Measurements from ENCODE around the gene CDR2L.

The CDR2L gene

DNA sequence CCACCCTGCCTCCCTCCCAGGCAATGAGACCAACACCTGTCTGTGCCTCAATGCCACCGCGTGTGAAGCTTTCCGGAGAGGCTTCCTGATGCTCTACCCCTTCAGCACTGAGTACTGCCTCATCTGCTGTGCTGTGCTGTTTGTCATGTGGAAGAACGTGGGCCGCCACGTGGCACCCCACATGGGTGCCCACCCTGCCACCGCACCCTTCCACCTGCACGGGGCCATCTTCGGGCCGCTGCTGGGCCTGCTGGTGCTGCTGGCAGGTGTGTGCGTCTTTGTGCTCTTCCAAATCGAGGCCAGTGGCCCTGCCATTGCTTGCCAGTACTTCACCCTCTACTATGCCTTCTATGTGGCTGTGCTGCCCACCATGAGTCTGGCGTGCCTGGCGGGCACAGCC lies 40.8 kb upstream of the CDR2L start:
- no peaks in the 10 kb centered on the region for H3K36me3 ChIP-seq (replicated peaks; ENCODE audit: insufficient read depth, low read length)
- no peak for DNase-seq
- no peak overlapping the region for H3K9ac ChIP-seq (ENCODE audit: low read length)
- H4K20me1 ChIP-seq (ENCODE audit: insufficient read depth, low read length), result no peaks in the 10 kb centered on the region
- peaks cover 7% of the 10 kb centered on the region; the same call in 1 of the 2 replicates for H3K4me1 ChIP-seq (ENCODE audit: low read length)
- no peak overlapping the region for H3K4me2 ChIP-seq (ENCODE audit: low read depth, low read length)
- no peaks in the 10 kb centered on the region for H3K9me2 ChIP-seq (replicated peaks; ENCODE audit: insufficient read depth, low read length)
- H3F3A ChIP-seq (ENCODE audit: insufficient read depth, low read length), result no peaks in the 10 kb centered on the region
- no peak overlapping the region for H3K4me3 ChIP-seq (ENCODE audit: low read length)
- no peak overlapping the region for H3K27ac ChIP-seq (ENCODE audit: low read length)
- TF ChIP-seq, protein P1, sequence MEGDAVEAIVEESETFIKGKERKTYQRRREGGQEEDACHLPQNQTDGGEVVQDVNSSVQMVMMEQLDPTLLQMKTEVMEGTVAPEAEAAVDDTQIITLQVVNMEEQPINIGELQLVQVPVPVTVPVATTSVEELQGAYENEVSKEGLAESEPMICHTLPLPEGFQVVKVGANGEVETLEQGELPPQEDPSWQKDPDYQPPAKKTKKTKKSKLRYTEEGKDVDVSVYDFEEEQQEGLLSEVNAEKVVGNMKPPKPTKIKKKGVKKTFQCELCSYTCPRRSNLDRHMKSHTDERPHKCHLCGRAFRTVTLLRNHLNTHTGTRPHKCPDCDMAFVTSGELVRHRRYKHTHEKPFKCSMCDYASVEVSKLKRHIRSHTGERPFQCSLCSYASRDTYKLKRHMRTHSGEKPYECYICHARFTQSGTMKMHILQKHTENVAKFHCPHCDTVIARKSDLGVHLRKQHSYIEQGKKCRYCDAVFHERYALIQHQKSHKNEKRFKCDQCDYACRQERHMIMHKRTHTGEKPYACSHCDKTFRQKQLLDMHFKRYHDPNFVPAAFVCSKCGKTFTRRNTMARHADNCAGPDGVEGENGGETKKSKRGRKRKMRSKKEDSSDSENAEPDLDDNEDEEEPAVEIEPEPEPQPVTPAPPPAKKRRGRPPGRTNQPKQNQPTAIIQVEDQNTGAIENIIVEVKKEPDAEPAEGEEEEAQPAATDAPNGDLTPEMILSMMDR (IDR thresholded peaks at IDR 0.05; ENCODE audit: low read length), result no peak
- TF ChIP-seq EZH2phosphoT487 (IDR thresholded peaks at IDR 0.05; ENCODE audit: low read length), result no peak
- no peak for TF ChIP-seq EZH2 (optimal IDR thresholded peaks at IDR 0.05; ENCODE audit: low read depth, low read length)
- no peak overlapping the region for H2AFZ ChIP-seq (ENCODE audit: low read length)
- H3K9me3 ChIP-seq (replicated peaks; ENCODE audit: insufficient read depth, low read length), result no peaks in the 10 kb centered on the region
- no peaks in the 10 kb centered on the region for H3K79me2 ChIP-seq (ENCODE audit: low read length)
- H3K27me3 ChIP-seq (replicated peaks; ENCODE audit: insufficient read depth, low read length), result peaks cover 86% of the 10 kb centered on the region

DNA sequence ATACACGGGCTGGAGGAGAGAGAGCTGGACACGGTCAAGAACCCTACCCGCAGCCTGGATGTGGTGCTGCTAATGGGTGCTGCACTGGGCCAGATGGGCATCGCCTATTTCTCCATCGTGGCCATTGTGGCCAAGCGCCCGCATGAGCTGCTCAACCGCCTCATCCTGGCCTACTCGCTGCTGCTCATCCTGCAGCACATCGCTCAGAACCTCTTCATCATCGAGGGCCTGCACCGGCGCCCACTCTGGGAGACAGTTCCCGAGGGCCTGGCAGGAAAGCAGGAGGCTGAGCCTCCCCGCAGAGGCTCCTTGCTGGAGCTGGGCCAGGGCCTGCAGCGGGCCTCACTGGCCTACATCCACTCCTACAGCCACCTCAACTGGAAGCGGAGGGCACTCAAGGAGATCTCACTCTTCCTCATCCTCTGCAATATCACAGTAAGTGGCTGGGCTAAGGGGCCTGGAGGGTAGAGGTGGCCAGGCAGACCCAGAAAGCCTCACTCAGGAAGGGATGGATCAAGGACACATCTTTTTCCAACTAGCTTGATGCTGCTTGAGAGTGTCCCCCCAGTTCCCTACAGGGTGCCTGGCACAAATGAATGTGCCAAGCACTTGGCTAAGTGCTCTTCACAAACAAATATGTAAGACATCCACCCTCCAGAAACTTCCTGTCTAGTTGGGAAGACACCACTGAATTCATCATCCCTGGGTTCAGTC lies 40.2 kb upstream of the CDR2L start:
- Histone ChIP-seq H3K79me2 (ENCODE audit: low read length) (no peaks in the 10 kb centered on the region), H2AFZ (ENCODE audit: low read length) (no peak overlapping the region), H3K4me2 (ENCODE audit: low read depth, low read length) (no peak overlapping the region), H3K36me3 (replicated peaks; ENCODE audit: insufficient read depth, low read length) (no peaks in the 10 kb centered on the region), H3F3A (ENCODE audit: insufficient read depth, low read length) (no peaks in the 10 kb centered on the region), H3K9me3 (replicated peaks; ENCODE audit: insufficient read depth, low read length) (no peaks in the 10 kb centered on the region), H3K4me1 (ENCODE audit: low read length) (peaks cover 7% of the 10 kb centered on the region; the same call in 1 of the 2 replicates), H4K20me1 (ENCODE audit: insufficient read depth, low read length) (no peaks in the 10 kb centered on the region), H3K27me3 (replicated peaks; ENCODE audit: insufficient read depth, low read length) (peaks cover 84% of the 10 kb centered on the region), H3K4me3 (ENCODE audit: low read length) (no peak overlapping the region), H3K9me2 (replicated peaks; ENCODE audit: insufficient read depth, low read length) (no peaks in the 10 kb centered on the region), H3K27ac (ENCODE audit: low read length) (no peak overlapping the region), H3K9ac (ENCODE audit: low read length) (no peak overlapping the region)
- no peak for DNase-seq
- TF ChIP-seq EZH2phosphoT487 (IDR thresholded peaks at IDR 0.05; ENCODE audit: low read length) (no peak), EZH2 (optimal IDR thresholded peaks at IDR 0.05; ENCODE audit: low read depth, low read length) (no peak)
- TF ChIP-seq, protein P1 (IDR thresholded peaks at IDR 0.05; ENCODE audit: low read length), result no peak

DNA sequence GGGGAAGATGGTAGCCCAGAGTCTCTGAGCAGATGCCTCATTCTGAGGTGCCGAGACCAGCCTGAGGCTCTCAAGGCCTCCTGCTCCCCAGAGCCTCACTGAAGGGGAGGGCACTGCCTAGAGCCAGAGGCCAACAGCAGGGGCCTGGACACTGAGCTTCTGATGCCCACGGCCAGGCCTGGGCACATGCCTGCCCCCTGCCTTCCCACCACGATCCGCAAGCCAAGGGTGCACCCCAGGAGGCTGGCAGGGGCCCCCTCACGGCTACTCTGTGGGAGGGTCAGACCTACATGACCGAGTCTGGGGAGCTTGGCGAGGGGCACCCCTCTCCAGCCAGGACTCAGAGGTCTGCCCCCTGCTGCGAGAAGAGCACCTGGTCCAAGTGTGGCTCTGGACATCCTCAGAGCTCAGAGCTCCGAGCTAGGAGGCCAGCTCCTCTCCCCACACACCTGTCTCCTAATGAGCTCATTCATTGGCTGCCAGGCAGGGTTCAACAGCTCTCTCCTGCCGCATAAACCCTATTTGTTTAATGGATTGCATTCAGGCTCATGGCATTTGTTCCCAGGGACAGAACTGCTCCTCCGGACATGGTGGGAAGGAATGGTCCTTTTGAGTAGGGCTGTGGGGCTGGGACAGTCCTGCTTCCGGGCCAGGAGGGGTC lies 37.8 kb upstream of the CDR2L start:
- no peaks in the 10 kb centered on the region for H4K20me1 ChIP-seq (ENCODE audit: insufficient read depth, low read length)
- no peaks in the 10 kb centered on the region for H3K9me3 ChIP-seq (replicated peaks; ENCODE audit: insufficient read depth, low read length)
- no peaks in the 10 kb centered on the region for H3K79me2 ChIP-seq (ENCODE audit: low read length)
- no peaks in the 10 kb centered on the region for H3F3A ChIP-seq (ENCODE audit: insufficient read depth, low read length)
- H3K36me3 ChIP-seq (replicated peaks; ENCODE audit: insufficient read depth, low read length), result no peaks in the 10 kb centered on the region
- no peaks in the 10 kb centered on the region for H3K9me2 ChIP-seq (replicated peaks; ENCODE audit: insufficient read depth, low read length)
- H3K27ac ChIP-seq (ENCODE audit: low read length), result no peak overlapping the region
- peaks cover 7% of the 10 kb centered on the region; the same call in 1 of the 2 replicates for H3K4me1 ChIP-seq (ENCODE audit: low read length)
- no peak overlapping the region for H2AFZ ChIP-seq (ENCODE audit: low read length)
- H3K9ac ChIP-seq (ENCODE audit: low read length), result no peak overlapping the region
- TF ChIP-seq EZH2 (optimal IDR thresholded peaks at IDR 0.05; ENCODE audit: low read depth, low read length) (no peak), EZH2phosphoT487 (IDR thresholded peaks at IDR 0.05; ENCODE audit: low read length) (no peak)
- TF ChIP-seq, protein P1 (IDR thresholded peaks at IDR 0.05; ENCODE audit: low read length), result no peak
- H3K4me3 ChIP-seq (ENCODE audit: low read length), result no peak overlapping the region
- H3K27me3 ChIP-seq (replicated peaks; ENCODE audit: insufficient read depth, low read length), result peaks cover 86% of the 10 kb centered on the region
- no peak for DNase-seq
- H3K4me2 ChIP-seq (ENCODE audit: low read depth, low read length), result no peak overlapping the region
